ENCODE data around the gene C1D.

Gene C1D

DNA sequence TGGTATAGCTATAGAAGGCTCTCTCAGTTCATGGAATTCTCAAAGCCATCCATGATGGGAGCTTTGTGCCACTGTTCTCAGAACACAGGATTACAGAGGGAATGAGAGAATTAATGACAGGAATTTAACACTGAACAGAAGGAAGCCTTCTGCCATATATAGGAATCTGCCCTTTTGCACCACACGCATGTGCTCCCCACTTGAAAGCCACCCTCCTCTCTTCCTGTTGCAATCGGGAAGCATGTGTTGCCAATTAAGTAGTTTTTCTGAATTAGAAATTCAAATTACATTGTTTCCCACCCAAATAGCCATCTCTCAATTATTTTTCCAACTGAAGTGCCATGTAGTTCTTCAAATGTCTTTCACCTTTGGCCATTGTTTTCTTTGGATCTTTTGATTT lies 71.3 kb downstream of the C1D start:
- POLR2A ChIA-PET: no interaction called here

More for the DNA sequence above, 71.3 kb downstream of the C1D start:
- CTCF ChIA-PET: no interaction called here
- H3K4me3 ChIP-seq (ENCODE audit: low read depth, low read length): no peak overlapping the region
- DNase-seq (ENCODE audit: low read depth, low spot score): no peak
- TF ChIP-seq, protein P1, sequence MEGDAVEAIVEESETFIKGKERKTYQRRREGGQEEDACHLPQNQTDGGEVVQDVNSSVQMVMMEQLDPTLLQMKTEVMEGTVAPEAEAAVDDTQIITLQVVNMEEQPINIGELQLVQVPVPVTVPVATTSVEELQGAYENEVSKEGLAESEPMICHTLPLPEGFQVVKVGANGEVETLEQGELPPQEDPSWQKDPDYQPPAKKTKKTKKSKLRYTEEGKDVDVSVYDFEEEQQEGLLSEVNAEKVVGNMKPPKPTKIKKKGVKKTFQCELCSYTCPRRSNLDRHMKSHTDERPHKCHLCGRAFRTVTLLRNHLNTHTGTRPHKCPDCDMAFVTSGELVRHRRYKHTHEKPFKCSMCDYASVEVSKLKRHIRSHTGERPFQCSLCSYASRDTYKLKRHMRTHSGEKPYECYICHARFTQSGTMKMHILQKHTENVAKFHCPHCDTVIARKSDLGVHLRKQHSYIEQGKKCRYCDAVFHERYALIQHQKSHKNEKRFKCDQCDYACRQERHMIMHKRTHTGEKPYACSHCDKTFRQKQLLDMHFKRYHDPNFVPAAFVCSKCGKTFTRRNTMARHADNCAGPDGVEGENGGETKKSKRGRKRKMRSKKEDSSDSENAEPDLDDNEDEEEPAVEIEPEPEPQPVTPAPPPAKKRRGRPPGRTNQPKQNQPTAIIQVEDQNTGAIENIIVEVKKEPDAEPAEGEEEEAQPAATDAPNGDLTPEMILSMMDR (IDR thresholded peaks at IDR 0.05; ENCODE audit: insufficient read depth, low read length, missing control alignments): no peak
